H9 (cell line): ENCODE data around the gene NUFIP2. TPM values are rescaled to one million over a fixed set of nuclear protein-coding genes. Genes with fewer than 3 reads are reported as not detected.

Source experiments
- DNase-seq: peaks from one replicate; pipeline ENCODE4 v3.0.0-alpha.2; 2017
- H2AFZ ChIP-seq: one replicate; pipeline ENCODE4 v1.6.1; 2013; ENCODE audit warnings: mild to moderate bottlenecking, low read length, control low read depth, moderate library complexity
- H2AK5ac ChIP-seq: 2 replicates; pipeline ENCODE4 v1.6.1; 2013; ENCODE audit warnings: low read length, control low read depth, mixed read lengths; ENCODE audit not compliant: insufficient read length
- H2BK120ac ChIP-seq: one replicate; pipeline ENCODE4 v1.6.1; 2013; ENCODE audit warnings: low read depth, mild to moderate bottlenecking, low read length, control low read depth, inconsistent platforms; ENCODE audit not compliant: poor library complexity, severe bottlenecking
- H2BK12ac ChIP-seq: 2 replicates; pipeline ENCODE4 v1.6.1; 2013; ENCODE audit warnings: low read length, control low read depth, mixed read lengths, low read depth; ENCODE audit not compliant: insufficient read length
- H2BK15ac ChIP-seq: 2 replicates; pipeline ENCODE4 v1.6.1; 2013; ENCODE audit warnings: low read depth, low read length, control low read depth
- H2BK20ac ChIP-seq: one replicate; pipeline ENCODE4 v1.6.1; 2013; ENCODE audit warnings: low read depth, mild to moderate bottlenecking, low read length, control low read depth, inconsistent platforms; ENCODE audit not compliant: poor library complexity, severe bottlenecking
- H2BK5ac ChIP-seq: 2 replicates; pipeline ENCODE4 v1.6.1; 2013; ENCODE audit warnings: low read length, control low read depth, mixed read lengths; ENCODE audit not compliant: insufficient read length
- H3K14ac ChIP-seq: 2 replicates; pipeline ENCODE4 v1.6.1; 2013; ENCODE audit warnings: low read length, control low read depth; ENCODE audit not compliant: insufficient read depth
- H3K18ac ChIP-seq: 2 replicates; pipeline ENCODE4 v1.6.1; 2013; ENCODE audit warnings: low read depth, mild to moderate bottlenecking, mixed read lengths, low read length, control low read depth; ENCODE audit not compliant: insufficient read length
- H3K23ac ChIP-seq: 2 replicates; pipeline ENCODE4 v1.6.1; 2013; ENCODE audit warnings: low read length, control low read depth, mixed read lengths, low read depth; ENCODE audit not compliant: insufficient read length
- H3K23me2 ChIP-seq: 2 replicates; pipeline ENCODE4 v1.6.1; 2013; ENCODE audit warnings: low read depth, mild to moderate bottlenecking, mixed read lengths, low read length, control low read depth; ENCODE audit not compliant: insufficient read length, poor library complexity, severe bottlenecking
- H3K27ac ChIP-seq: 2 replicates; pipeline ENCODE4 v1.5.1; 2013; ENCODE audit warnings: low read length, control low read depth, mixed read lengths, low read depth; ENCODE audit not compliant: insufficient read length
- H3K27me3 ChIP-seq: 2 replicates; pipeline ENCODE4 v1.6.1; 2013; ENCODE audit warnings: low read length, control low read depth, inconsistent platforms; ENCODE audit not compliant: insufficient read depth
- H3K4ac ChIP-seq: 2 replicates; pipeline ENCODE4 v1.6.1; 2013; ENCODE audit warnings: low read depth, mild to moderate bottlenecking, control low read depth, inconsistent platforms, low read length, moderate library complexity
- H3K4me1 ChIP-seq: 2 replicates; pipeline ENCODE4 v1.6.1; 2013; ENCODE audit warnings: low read length, control low read depth, inconsistent platforms; ENCODE audit not compliant: insufficient read depth
- H3K4me2 ChIP-seq: 2 replicates; pipeline ENCODE4 v1.6.1; 2013; ENCODE audit warnings: low read length, control low read depth, mixed read lengths; ENCODE audit not compliant: insufficient read length, insufficient read depth
- H3K56ac ChIP-seq: 2 replicates; pipeline ENCODE4 v1.6.1; 2013; ENCODE audit warnings: low read depth, mild to moderate bottlenecking, mixed read lengths, low read length, control low read depth; ENCODE audit not compliant: insufficient read length
- H3K79me1 ChIP-seq: 2 replicates; pipeline ENCODE4 v1.6.1; 2013; ENCODE audit warnings: low read depth, mild to moderate bottlenecking, moderate library complexity, low read length, control low read depth, inconsistent platforms; ENCODE audit not compliant: insufficient read depth, poor library complexity, severe bottlenecking
- H3K79me2 ChIP-seq: 2 replicates; pipeline ENCODE4 v1.6.1; 2013; ENCODE audit warnings: low read length, control low read depth, inconsistent platforms; ENCODE audit not compliant: insufficient read depth
- H3K9ac ChIP-seq: 2 replicates; pipeline ENCODE4 v1.6.1; 2013; ENCODE audit warnings: low read length, control low read depth, mixed read lengths; ENCODE audit not compliant: insufficient read length; ENCODE audit errors: extremely low read depth
- H3K9me3 ChIP-seq: one replicate; pipeline ENCODE4 v1.6.1; 2013; ENCODE audit warnings: low read depth, low read length, inconsistent platforms; ENCODE audit not compliant: control insufficient read depth
- H3T11ph ChIP-seq: one replicate; pipeline ENCODE4 v1.6.1; 2013; ENCODE audit warnings: mild to moderate bottlenecking, low read length, control low read depth, inconsistent platforms
- H4K20me1 ChIP-seq: one replicate; pipeline ENCODE4 v1.6.1; 2013; ENCODE audit not compliant: control insufficient read depth, insufficient read length, insufficient read depth
- H4K5ac ChIP-seq: 2 replicates; pipeline ENCODE4 v1.6.1; 2013; ENCODE audit warnings: low read depth, mild to moderate bottlenecking, mixed read lengths, low read length, control low read depth; ENCODE audit not compliant: insufficient read length
- H4K8ac ChIP-seq: replicated peaks from 2 replicates; pipeline ENCODE4 v1.6.1; 2013; ENCODE audit warnings: low read length, control low read depth, mixed read lengths, low read depth; ENCODE audit not compliant: insufficient read length
- H4K91ac ChIP-seq: 2 replicates; pipeline ENCODE4 v1.6.1; 2013; ENCODE audit warnings: low read depth, mild to moderate bottlenecking, moderate library complexity, mixed read lengths, low read length, control low read depth; ENCODE audit not compliant: insufficient read length
- H3K27ac Mint-ChIP-seq, 3 experiments: 2 replicates in 2 of 3; 3 replicates in 1 of 3; pipeline ENCODE4 v1.8.0; 2020 to 2021; ENCODE audit warnings: mixed read lengths in 3 of 3, mild to moderate bottlenecking in 1 of 3, moderate library complexity in 1 of 3
- H3K27me3 Mint-ChIP-seq: 2 replicates; pipeline ENCODE4 v1.8.0; 2021; ENCODE audit warnings: low read depth, mild to moderate bottlenecking, moderate library complexity, mixed read lengths
- H3K36me3 Mint-ChIP-seq, 3 experiments: 2 replicates in 2 of 3; 3 replicates in 1 of 3; pipeline ENCODE4 v1.8.0; 2020 to 2021; ENCODE audit warnings: low read depth in 3 of 3, mixed read lengths in 3 of 3; ENCODE audit not compliant: insufficient read depth in 1 of 3
- H3K4me1 Mint-ChIP-seq, 2 experiments: 2 replicates each; pipeline ENCODE4 v1.8.0; 2020; ENCODE audit warnings: mixed read lengths in 2 of 2
- H3K4me3 Mint-ChIP-seq, 2 experiments: 2 replicates in 1 of 2; 3 replicates in 1 of 2; pipeline ENCODE4 v1.8.0; 2020 to 2021; ENCODE audit warnings: mild to moderate bottlenecking in 2 of 2, mixed read lengths in 2 of 2, moderate library complexity in 1 of 2
- H3K9me3 Mint-ChIP-seq, 2 experiments: 2 replicates in 1 of 2; 3 replicates in 1 of 2; pipeline ENCODE4 v1.8.0; 2020; ENCODE audit warnings: mild to moderate bottlenecking in 2 of 2, mixed read lengths in 2 of 2, moderate library complexity in 1 of 2
- CTCF ChIP-seq: fragments of 200-600 bp; sonication (generic); conservative IDR thresholded peaks from 3 replicates; pipeline ENCODE4 v1.8.0; 2021; ENCODE audit warnings: antibody characterized with exemption, mild to moderate bottlenecking
- WGBS: extraction: QIAGEN DNeasy Blood & Tissue Kit; methylation state at CpG from one replicate; pipeline ENCODE4 v1.1.7; 2013; ENCODE audit warnings: missing lambda C conversion rate, low lambda C conversion rate, mixed read lengths; ENCODE audit not compliant: insufficient read length; ENCODE audit errors: extremely low coverage; 5-methylcytosine and 5-hydroxymethylcytosine counted together
- total RNA-seq: library from RNA; stranded (reverse); gene quantifications from 2 replicates; pipeline ENCODE4 v1.2.1, GENCODE V29; 2021

The NUFIP2 gene
- total RNA-seq, 1 experiment from 2014 or later, result 97.9 TPM

- H3K4me3 Mint-ChIP-seq, result no peak overlapping the region
- WGBS, result no CpG with 5 or more reads among the region's 6 CpGs
- H4K8ac ChIP-seq, result no peak overlapping the region
These were observed 77.8 kb downstream of the NUFIP2 start for GRCh38 chr17:29216181-29216580.

More at GRCh38 chr17:29216181-29216580, 77.8 kb downstream of the NUFIP2 start:
- no peak overlapping the region for H4K91ac ChIP-seq
- no peak overlapping the region for H3K4me2 ChIP-seq
- H3K27me3 ChIP-seq, result no peaks in the 10 kb centered on the region
- H3K27ac Mint-ChIP-seq, result no peak overlapping the region
- H3K23me2 ChIP-seq, result no peaks in the 10 kb centered on the region
- H3K79me1 ChIP-seq, result no peaks in the 10 kb centered on the region
- peaks cover 6 to 10% of the 10 kb centered on the region in 2 experiments for H3K4me1 Mint-ChIP-seq
- no peaks in the 10 kb centered on the region for H3K9me3 ChIP-seq
- no peak overlapping the region for H3T11ph ChIP-seq
- no peak overlapping the region for H2BK5ac ChIP-seq
- no peak overlapping the region for H3K56ac ChIP-seq
- TF ChIP-seq CTCF, result no peak
- H2AK5ac ChIP-seq, result no peak overlapping the region
- H3K79me2 ChIP-seq, result no peaks in the 10 kb centered on the region
- no peak overlapping the region for H4K5ac ChIP-seq
- H3K4me1 ChIP-seq, result no peaks in the 10 kb centered on the region
- no peaks in the 10 kb centered on the region for H3K27me3 Mint-ChIP-seq
- no peaks in the 10 kb centered on the region for H4K20me1 ChIP-seq
- H2BK120ac ChIP-seq, result no peak overlapping the region
- H2BK15ac ChIP-seq, result no peak overlapping the region
- H3K4ac ChIP-seq, result no peak overlapping the region
- H2BK20ac ChIP-seq, result no peak overlapping the region
- H3K14ac ChIP-seq, result no peak overlapping the region
- no peaks in the 10 kb centered on the region for H3K9me3 Mint-ChIP-seq
- H3K27ac ChIP-seq, result no peak overlapping the region
- H3K9ac ChIP-seq, result no peak overlapping the region
- no peak for DNase-seq
- no peak overlapping the region for H3K18ac ChIP-seq
- no peak overlapping the region for H3K23ac ChIP-seq
- H2AFZ ChIP-seq, result no peak overlapping the region
- no peak overlapping the region for H2BK12ac ChIP-seq
- H3K36me3 Mint-ChIP-seq, result no peaks in the 10 kb centered on the region; a peak in 1 of 7 replicates
